Epithelial cell of prostate (primary cell): Measurements from ENCODE around the gene GABRB2.

Experiments used
- DNase-seq: peaks from one replicate; pipeline ENCODE4 v3.0.0-alpha.2; 2011; ENCODE audit warnings: low read depth, low spot score
- H3K27ac ChIP-seq: fragments of 450-650 bp; 2 replicates; pipeline ENCODE4 v1.5.1; 2017; ENCODE audit warnings: mild to moderate bottlenecking

GABRB2 gene

GRCh38 chr5:161481922-161482321 is 64.6 kb downstream of the GABRB2 start:
- H3K27ac ChIP-seq: no peak overlapping the region
- DNase-seq: no peak

- no peak for DNase-seq
- H3K27ac ChIP-seq: no peak overlapping the region
Measured at GRCh38 chr5:161471211-161471950, 75.1 kb downstream of the GABRB2 start.

DNA sequence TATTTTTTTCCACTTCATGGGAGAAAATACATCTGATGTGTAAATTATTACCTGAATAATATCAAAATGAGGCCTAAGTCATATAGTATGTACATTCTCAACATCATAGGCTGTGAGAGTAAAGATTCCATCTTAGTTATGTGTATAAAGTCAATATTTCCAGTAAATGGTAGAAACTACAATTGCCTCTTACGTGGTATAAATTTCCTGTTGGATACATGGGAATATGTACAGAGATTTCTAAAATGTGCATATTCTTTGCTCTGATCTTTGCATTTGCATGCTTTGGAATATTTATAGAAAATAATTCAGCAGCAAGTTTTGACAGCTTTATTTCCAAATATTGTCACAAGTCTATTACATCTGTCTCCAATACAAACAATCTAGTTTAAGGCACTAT is 78.8 kb downstream of the GABRB2 start:
- H3K27ac ChIP-seq: no peak overlapping the region
- no peak for DNase-seq

- DNase-seq: no peak
- H3K27ac ChIP-seq: no peak overlapping the region
Measured at GRCh38 chr5:161460741-161461140, 85.8 kb downstream of the GABRB2 start.

DNA sequence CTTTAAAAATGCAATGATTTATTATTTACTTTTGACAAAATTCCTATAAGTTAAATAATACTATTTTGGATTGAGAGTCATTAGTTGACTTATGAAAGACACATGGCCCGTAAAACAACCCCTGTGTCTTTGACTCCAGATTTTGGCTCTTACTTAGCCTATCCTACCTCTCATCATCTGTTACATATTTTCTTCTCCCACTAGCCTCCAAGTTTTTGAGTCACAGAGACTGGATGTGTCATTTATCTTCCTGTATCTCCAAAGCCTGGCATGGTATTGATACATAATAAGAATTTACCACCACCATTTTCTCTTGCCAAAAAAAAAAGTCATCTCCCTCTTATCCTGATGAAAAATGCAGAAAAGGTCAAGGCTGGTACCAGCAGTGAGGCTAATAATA is 99.9 kb downstream of the GABRB2 start:
- DNase-seq: no peak
- no peak overlapping the region for H3K27ac ChIP-seq

DNA sequence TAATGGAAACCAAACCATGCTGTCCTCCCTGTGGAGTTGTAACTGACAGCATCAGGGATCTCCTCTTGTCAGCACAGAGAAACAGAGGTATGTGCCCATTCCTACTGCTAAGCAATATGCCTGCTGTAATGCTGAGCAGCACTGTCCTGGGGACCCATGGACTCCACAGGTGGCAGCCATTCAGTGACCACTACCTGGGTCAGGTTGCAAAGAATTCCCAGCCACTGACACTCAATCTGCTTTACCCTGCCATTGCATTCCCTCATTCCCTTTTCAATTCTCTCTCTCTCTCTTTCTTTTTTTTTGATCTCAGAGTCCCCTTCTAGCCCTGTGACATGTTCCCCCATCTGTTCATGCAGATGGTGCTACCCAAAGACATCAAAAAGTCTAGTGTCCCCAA is 104.1 kb downstream of the GABRB2 start:
- no peak for DNase-seq
- no peak overlapping the region for H3K27ac ChIP-seq

GRCh38 chr5:161432798-161433197 is 113.7 kb downstream of the GABRB2 start:
- H3K27ac ChIP-seq: no peak overlapping the region
- no peak for DNase-seq

- no peak for DNase-seq
- H3K27ac ChIP-seq: no peak overlapping the region
Measured at GRCh38 chr5:161431963-161432362, 114.6 kb downstream of the GABRB2 start.

GRCh38 chr5:161421067-161421466 is 125.5 kb downstream of the GABRB2 start:
- no peak overlapping the region for H3K27ac ChIP-seq
- DNase-seq: no peak

GRCh38 chr5:161420521-161420920 is 126.0 kb downstream of the GABRB2 start:
- no peak overlapping the region for H3K27ac ChIP-seq
- DNase-seq: no peak

DNA sequence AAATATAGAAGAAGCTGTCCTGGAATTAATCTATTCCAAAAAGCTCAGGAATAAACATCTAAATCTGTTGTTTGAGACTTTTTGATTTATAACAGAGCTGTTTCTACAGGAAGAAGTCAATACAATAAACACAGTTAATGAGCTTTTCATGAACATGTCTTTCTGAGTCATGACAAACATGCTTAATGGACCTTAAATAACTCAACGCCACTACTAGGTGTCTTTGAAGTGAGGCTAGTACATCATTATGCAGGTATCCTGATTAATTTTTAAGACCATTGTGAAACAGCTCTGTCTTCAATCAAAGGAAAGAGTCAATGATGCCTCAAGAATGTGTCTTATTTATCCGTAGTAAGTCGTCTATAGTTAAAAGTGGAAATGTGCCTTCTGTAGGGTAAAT is 131.6 kb downstream of the GABRB2 start:
- no peak overlapping the region for H3K27ac ChIP-seq
- no peak for DNase-seq

- no peak for DNase-seq
Measured at GRCh38 chr5:161414037-161414436, 132.5 kb downstream of the GABRB2 start.

DNA sequence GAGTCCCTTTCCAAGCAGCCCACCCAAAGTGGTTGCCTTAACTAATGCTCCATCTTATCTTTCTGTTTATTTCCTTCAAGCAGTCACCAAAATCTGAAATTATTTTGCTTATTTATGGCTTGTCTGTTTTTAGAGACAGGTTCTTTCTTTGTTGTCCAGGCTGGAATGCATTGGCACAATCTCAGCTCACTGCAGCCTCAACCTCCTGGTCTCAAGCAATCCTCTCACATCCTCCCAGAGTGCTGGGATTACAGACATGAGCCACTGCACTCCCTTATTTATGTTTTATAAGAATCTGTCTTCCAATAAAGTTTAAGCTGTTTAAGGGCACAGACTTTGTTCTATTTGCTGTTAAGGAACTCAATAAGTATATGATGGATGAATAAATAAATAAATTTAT is 133.7 kb downstream of the GABRB2 start:
- H3K27ac ChIP-seq: no peak overlapping the region
- no peak for DNase-seq

More at GRCh38 chr5:161414037-161414436, 132.5 kb downstream of the GABRB2 start:
- H3K27ac ChIP-seq: no peak overlapping the region

DNA sequence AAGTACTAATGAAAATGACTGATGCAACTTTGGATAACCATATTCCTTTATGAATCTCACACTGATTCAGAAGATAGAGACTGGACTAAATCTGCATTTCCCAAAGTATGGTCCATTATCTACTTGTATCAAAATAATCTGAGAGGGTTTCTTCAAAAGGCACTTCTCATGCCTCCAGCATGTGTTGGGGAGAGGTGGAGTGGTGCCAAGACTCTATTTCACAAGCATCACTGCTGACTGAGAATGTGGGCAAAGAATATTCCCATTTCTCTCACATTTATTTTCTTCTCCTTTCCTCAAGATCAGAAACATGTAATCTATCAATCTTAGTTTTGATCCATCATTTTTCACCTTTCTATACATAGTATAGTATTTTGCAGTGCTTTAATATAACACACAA is 135.4 kb downstream of the GABRB2 start:
- no peak for DNase-seq
- H3K27ac ChIP-seq: no peak overlapping the region

DNA sequence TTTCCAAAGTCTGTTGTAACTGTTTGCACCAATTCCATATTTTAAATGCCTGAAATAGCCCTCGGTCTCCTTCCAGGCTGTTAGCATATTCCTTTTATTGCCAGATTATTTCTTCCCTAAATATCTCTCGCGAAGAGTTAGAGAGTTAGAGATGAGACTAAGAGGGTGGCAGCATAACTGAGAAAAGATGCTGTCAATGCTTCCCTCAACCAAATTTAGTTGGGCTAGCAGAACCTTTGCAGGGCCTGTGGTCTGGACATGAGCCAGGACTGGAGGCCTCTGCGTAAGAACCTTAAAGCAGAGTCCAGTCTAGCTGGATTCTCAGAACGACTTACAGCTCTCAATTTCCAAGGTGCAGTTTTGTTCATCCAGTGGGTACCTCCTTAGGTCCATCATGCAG is 135.9 kb downstream of the GABRB2 start:
- no peak for DNase-seq
- no peak overlapping the region for H3K27ac ChIP-seq

DNA sequence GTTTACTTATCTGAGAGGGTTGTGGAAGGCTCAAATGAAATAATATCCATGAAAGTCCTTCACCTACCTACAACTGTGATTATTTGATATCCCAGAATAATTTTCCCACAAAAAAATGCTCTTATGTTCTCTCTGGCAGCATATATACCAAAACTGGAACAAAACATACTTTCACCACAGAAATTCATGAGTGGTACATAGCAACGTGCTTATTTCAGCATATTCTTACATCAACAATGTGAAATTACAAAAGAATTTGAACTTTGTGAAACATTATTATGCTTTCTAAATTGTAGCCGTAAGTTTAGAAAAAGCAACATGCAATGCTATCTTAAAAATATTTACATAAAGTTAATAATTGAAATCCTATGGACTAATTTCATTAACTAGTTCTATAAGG is 137.1 kb downstream of the GABRB2 start:
- no peak overlapping the region for H3K27ac ChIP-seq
- no peak for DNase-seq

DNA sequence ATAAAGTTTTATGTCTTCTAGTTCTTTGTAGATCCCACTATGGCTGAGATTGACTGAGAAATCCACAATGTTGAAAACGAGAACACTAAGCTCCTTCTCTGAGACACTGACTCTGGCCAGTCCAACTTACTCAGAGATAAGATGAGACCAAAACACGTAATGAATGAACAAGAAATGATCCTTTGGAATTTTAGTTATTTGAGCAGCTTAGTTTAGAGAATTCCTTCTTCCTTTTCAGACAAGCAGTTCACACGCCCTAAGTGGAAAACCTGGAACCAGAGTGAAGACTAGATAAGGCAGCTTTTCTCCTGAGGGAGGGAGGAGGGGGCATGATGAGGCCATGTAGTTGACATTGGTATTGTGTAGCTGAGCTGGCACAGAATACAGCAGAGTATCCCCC is 139.6 kb downstream of the GABRB2 start:
- no peak overlapping the region for H3K27ac ChIP-seq
- no peak for DNase-seq

GRCh38 chr5:161403996-161404395 is 142.5 kb downstream of the GABRB2 start:
- DNase-seq: no peak
- no peak overlapping the region for H3K27ac ChIP-seq

- no peak overlapping the region for H3K27ac ChIP-seq
- DNase-seq: no peak
Measured at GRCh38 chr5:161403121-161403520, 143.4 kb downstream of the GABRB2 start.

GRCh38 chr5:161400583-161400982 is 145.9 kb downstream of the GABRB2 start:
- no peak for DNase-seq
- H3K27ac ChIP-seq: no peak overlapping the region

GRCh38 chr5:161399996-161400562 is 146.4 kb downstream of the GABRB2 start:
- DNase-seq: no peak
- H3K27ac ChIP-seq: no peak overlapping the region

- no peak overlapping the region for H3K27ac ChIP-seq
- DNase-seq: no peak
Measured at GRCh38 chr5:161397448-161397847, 149.1 kb downstream of the GABRB2 start.
